ENCODE results near the gene STK25.

STK25 gene

GRCh38 chr2:241496003-241496707 lies 12.2 kb downstream of the STK25 start:
- POLR2A ChIA-PET: no interaction called here
- H3K4me3 ChIP-seq (ENCODE audit: low read depth, low read length): no peak overlapping the region
- DNase-seq (ENCODE audit: low read depth, low spot score): no peak
- CTCF ChIA-PET: no interaction called here
- no peak for TF ChIP-seq CTCF (IDR thresholded peaks at IDR 0.05; ENCODE audit: insufficient read depth, low read length, missing control alignments)

GRCh38 chr2:241495172-241496002 lies 13.0 kb downstream of the STK25 start:
- ChIA-PET CTCF (no interaction called here), POLR2A (no interaction called here)
- TF ChIP-seq CTCF (IDR thresholded peaks at IDR 0.05; ENCODE audit: insufficient read depth, low read length, missing control alignments): no peak
- DNase-seq (ENCODE audit: low read depth, low spot score): no peak
- no peak overlapping the region for H3K4me3 ChIP-seq (ENCODE audit: low read depth, low read length)

GRCh38 chr2:241494311-241494908 lies 14.0 kb downstream of the STK25 start:
- DNase-seq (ENCODE audit: low read depth, low spot score): no peak

DNA sequence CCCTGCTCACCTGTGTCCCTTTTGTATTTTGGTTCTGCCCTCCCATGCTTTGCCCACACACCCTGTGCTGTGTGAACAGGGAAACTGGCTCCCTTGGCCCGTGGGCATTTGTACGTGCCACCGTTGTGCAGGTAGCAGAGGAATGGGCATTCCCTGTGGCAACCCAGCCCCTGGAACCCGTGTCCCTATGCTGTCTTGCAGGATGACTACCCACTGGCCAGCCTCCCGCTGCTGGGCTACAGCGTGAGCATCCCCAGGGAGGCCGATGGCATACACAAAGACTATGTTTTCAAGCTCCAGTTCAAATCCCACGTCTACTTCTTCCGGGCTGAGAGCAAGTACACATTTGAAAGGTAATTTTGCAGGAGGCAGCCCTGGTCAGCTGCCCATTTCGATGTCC lies 15.3 kb downstream of the STK25 start:
- ChIA-PET POLR2A (no interaction called here), CTCF (no interaction called here)
- TF ChIP-seq CTCF (IDR thresholded peaks at IDR 0.05; ENCODE audit: insufficient read depth, low read length, missing control alignments): no peak
- no peak overlapping the region for H3K4me3 ChIP-seq (ENCODE audit: low read depth, low read length)
- DNase-seq (ENCODE audit: low read depth, low spot score): no peak

More at GRCh38 chr2:241494311-241494908, 14.0 kb downstream of the STK25 start:
- H3K4me3 ChIP-seq (ENCODE audit: low read depth, low read length): no peak overlapping the region
- no peak for TF ChIP-seq CTCF (IDR thresholded peaks at IDR 0.05; ENCODE audit: insufficient read depth, low read length, missing control alignments)
- CTCF ChIA-PET: no interaction called here
- POLR2A ChIA-PET: no interaction called here

- H3K4me3 ChIP-seq (ENCODE audit: low read depth, low read length): no peak overlapping the region
- POLR2A ChIA-PET: no interaction called here
- CTCF ChIA-PET: no interaction called here
- TF ChIP-seq CTCF (IDR thresholded peaks at IDR 0.05; ENCODE audit: insufficient read depth, low read length, missing control alignments): no peak
- no peak for DNase-seq (ENCODE audit: low read depth, low spot score)
Measured at GRCh38 chr2:241492174-241492565, 16.2 kb downstream of the STK25 start.

DNA sequence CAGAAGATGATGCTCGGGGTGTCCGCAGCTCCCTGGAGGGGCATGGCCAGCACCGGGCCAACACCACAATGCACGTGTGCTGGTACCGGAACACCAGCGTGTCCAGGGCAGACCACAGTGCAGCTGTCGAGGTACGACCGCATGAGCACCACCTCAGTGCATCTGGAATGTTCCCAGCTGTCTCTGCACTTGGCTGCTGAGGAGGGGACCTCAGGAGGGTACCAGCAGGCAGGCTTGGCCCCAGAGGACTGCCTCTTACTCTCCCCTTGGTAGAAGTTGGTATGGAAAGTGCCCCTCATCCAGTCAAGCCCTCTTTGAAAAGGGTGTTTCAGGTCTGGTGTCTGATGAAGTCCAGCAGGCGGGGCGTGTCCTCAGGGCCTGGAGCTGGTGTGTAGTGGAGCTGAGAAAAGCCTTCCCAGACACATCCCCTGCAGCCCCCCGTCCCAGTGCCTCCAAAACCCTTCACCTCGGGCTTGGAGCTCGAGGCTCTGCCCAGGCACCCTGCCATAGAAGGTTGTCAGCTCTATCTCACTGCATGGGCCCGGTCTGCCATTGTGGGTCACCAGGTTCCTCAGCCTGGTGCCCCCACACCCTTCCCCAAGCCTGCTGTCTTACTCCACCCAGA lies 16.7 kb downstream of the STK25 start:
- no peak for TF ChIP-seq CTCF (IDR thresholded peaks at IDR 0.05; ENCODE audit: insufficient read depth, low read length, missing control alignments)
- CTCF ChIA-PET: no interaction called here
- H3K4me3 ChIP-seq (ENCODE audit: low read depth, low read length): no peak overlapping the region
- POLR2A ChIA-PET: no interaction called here
- no peak for DNase-seq (ENCODE audit: low read depth, low spot score)
